ENCODE measurements around the gene SPRED2.

SPRED2 gene

GRCh38 chr2:65377556-65378192, 54.7 kb downstream of the SPRED2 start:
- H3K79me2 ChIP-seq (ENCODE audit: low read length) = peaks cover 28% of the 10 kb centered on the region

GRCh38 chr2:65375723-65376122, 56.7 kb downstream of the SPRED2 start:
- Histone ChIP-seq H3K27ac (ENCODE audit: low read length) (no peak overlapping the region), H2AFZ (ENCODE audit: low read depth, low read length) (no peak overlapping the region), H3K9me3 (ENCODE audit: insufficient read depth, low read length) (no peaks in the 10 kb centered on the region), H3K36me3 (replicated peaks; ENCODE audit: low read depth, low read length) (peaks cover 11% of the 10 kb centered on the region), H3K4me2 (ENCODE audit: low read length) (no peak overlapping the region), H3K79me2 (ENCODE audit: low read length) (peaks cover 18% of the 10 kb centered on the region), H3K4me1 (ENCODE audit: low read length) (peaks cover 8% of the 10 kb centered on the region), H3K27me3 (ENCODE audit: low read depth, low read length) (no peaks in the 10 kb centered on the region), H4K20me1 (ENCODE audit: insufficient read depth, low read length) (peaks cover 39% of the 10 kb centered on the region), H3K4me3 (ENCODE audit: low read length) (no peak overlapping the region), H3K9ac (ENCODE audit: low read length) (no peak overlapping the region)
- TF ChIP-seq CTCF (IDR thresholded peaks at IDR 0.05; ENCODE audit: low read depth, low read length) (no peak), EZH2phosphoT487 (IDR thresholded peaks at IDR 0.05; ENCODE audit: low read depth) (no peak)

More at GRCh38 chr2:65377556-65378192, 54.7 kb downstream of the SPRED2 start:
- Histone ChIP-seq H3K4me1 (ENCODE audit: low read length) (peaks cover 16% of the 10 kb centered on the region), H3K36me3 (replicated peaks; ENCODE audit: low read depth, low read length) (peaks cover 18% of the 10 kb centered on the region), H3K9me3 (ENCODE audit: insufficient read depth, low read length) (no peaks in the 10 kb centered on the region), H3K27ac (ENCODE audit: low read length) (no peak overlapping the region), H2AFZ (ENCODE audit: low read depth, low read length) (no peak overlapping the region), H3K9ac (ENCODE audit: low read length) (no peak overlapping the region), H3K4me3 (ENCODE audit: low read length) (no peak overlapping the region), H3K4me2 (ENCODE audit: low read length) (no peak overlapping the region), H4K20me1 (ENCODE audit: insufficient read depth, low read length) (peaks cover 45% of the 10 kb centered on the region), H3K27me3 (ENCODE audit: low read depth, low read length) (no peaks in the 10 kb centered on the region)
- TF ChIP-seq EZH2phosphoT487 (IDR thresholded peaks at IDR 0.05; ENCODE audit: low read depth) (no peak), CTCF (IDR thresholded peaks at IDR 0.05; ENCODE audit: low read depth, low read length) (no peak)

- Histone ChIP-seq H3K27ac (ENCODE audit: low read length) (no peak overlapping the region), H3K4me2 (ENCODE audit: low read length) (no peak overlapping the region), H3K9ac (ENCODE audit: low read length) (no peak overlapping the region), H2AFZ (ENCODE audit: low read depth, low read length) (no peak overlapping the region), H4K20me1 (ENCODE audit: insufficient read depth, low read length) (peaks cover 46% of the 10 kb centered on the region), H3K9me3 (ENCODE audit: insufficient read depth, low read length) (no peaks in the 10 kb centered on the region), H3K4me1 (ENCODE audit: low read length) (peaks cover 15% of the 10 kb centered on the region), H3K79me2 (ENCODE audit: low read length) (peaks cover 24% of the 10 kb centered on the region), H3K36me3 (replicated peaks; ENCODE audit: low read depth, low read length) (peaks cover 7% of the 10 kb centered on the region), H3K27me3 (ENCODE audit: low read depth, low read length) (no peaks in the 10 kb centered on the region), H3K4me3 (ENCODE audit: low read length) (no peak overlapping the region)
- TF ChIP-seq EZH2phosphoT487 (IDR thresholded peaks at IDR 0.05; ENCODE audit: low read depth) (no peak), CTCF (IDR thresholded peaks at IDR 0.05; ENCODE audit: low read depth, low read length) (no peak)
These were observed 57.4 kb downstream of the SPRED2 start for GRCh38 chr2:65374999-65375398.

GRCh38 chr2:65374575-65374974, 57.8 kb downstream of the SPRED2 start:
- H3K9me3 ChIP-seq (ENCODE audit: insufficient read depth, low read length) = no peaks in the 10 kb centered on the region
- H3K27me3 ChIP-seq (ENCODE audit: low read depth, low read length) = no peaks in the 10 kb centered on the region
- no peak overlapping the region for H3K27ac ChIP-seq (ENCODE audit: low read length)
- peaks cover 50% of the 10 kb centered on the region for H4K20me1 ChIP-seq (ENCODE audit: insufficient read depth, low read length)
- H3K36me3 ChIP-seq (replicated peaks; ENCODE audit: low read depth, low read length) = peaks cover 3% of the 10 kb centered on the region
- H3K4me1 ChIP-seq (ENCODE audit: low read length) = peaks cover 19% of the 10 kb centered on the region
- TF ChIP-seq EZH2phosphoT487 (IDR thresholded peaks at IDR 0.05; ENCODE audit: low read depth) = no peak
- no peak for TF ChIP-seq CTCF (IDR thresholded peaks at IDR 0.05; ENCODE audit: low read depth, low read length)
- H3K4me2 ChIP-seq (ENCODE audit: low read length) = no peak overlapping the region
- no peak overlapping the region for H3K9ac ChIP-seq (ENCODE audit: low read length)
- H3K4me3 ChIP-seq (ENCODE audit: low read length) = no peak overlapping the region
- H2AFZ ChIP-seq (ENCODE audit: low read depth, low read length) = no peak overlapping the region
- H3K79me2 ChIP-seq (ENCODE audit: low read length) = peaks cover 27% of the 10 kb centered on the region
